Epithelial cell of proximal tubule (primary cell): ENCODE measurements around the gene CDH2. TPM values are rescaled to one million over a fixed set of nuclear protein-coding genes. Genes with fewer than 3 reads are reported as not detected.
A peak's percentile ranks its signal among the peaks of the same experiment; 100 is the strongest.

Experiments
- DNase-seq: peaks from one replicate; pipeline ENCODE4 v3.0.0-alpha.2; 2011; ENCODE audit warnings: low read depth
- H3K4me3 ChIP-seq: 2 replicates; pipeline ENCODE4 v1.5.1; 2011; ENCODE audit warnings: low read depth, mild to moderate bottlenecking, low read length
- CTCF ChIP-seq: conservative IDR thresholded peaks from 2 replicates; pipeline ENCODE4 v1.5.1; 2012; ENCODE audit warnings: low read depth, mild to moderate bottlenecking, low read length
- total RNA-seq: library from RNA; depleted of rRNA; stranded (reverse); fragments of >200 nt; gene quantifications from 2 replicates; pipeline ENCODE4 v1.2.3, GENCODE V29; 2015

Gene CDH2
- total RNA-seq, 1 donor from 2014 or later, result 74.5 TPM

GRCh38 chr18:28178720-28179119, 1.8 kb upstream of the CDH2 start:
- DNase-seq, result no peak
- H3K4me3 ChIP-seq, result peak overlapping the region; percentile 74
- TF ChIP-seq CTCF, result no peak

- H3K4me3 ChIP-seq, result peak overlapping the region; percentile 90
- TF ChIP-seq CTCF, result peak; percentile 21
- no peak for DNase-seq
Measured at GRCh38 chr18:28177828-28178635, 1.1 kb upstream of the CDH2 start.

GRCh38 chr18:28176698-28176947, 307 bp downstream of the CDH2 start:
- H3K4me3 ChIP-seq, result peak overlapping the region; percentile 90
- TF ChIP-seq CTCF, result no peak
- DNase-seq, result no peak

GRCh38 chr18:28175930-28176697, 816 bp downstream of the CDH2 start:
- no peak for DNase-seq
- TF ChIP-seq CTCF, result no peak

GRCh38 chr18:28175150-28175929, 1.6 kb downstream of the CDH2 start:
- peak overlapping the region; percentile 90 for H3K4me3 ChIP-seq
- no peak for DNase-seq
- no peak for TF ChIP-seq CTCF

More at GRCh38 chr18:28175930-28176697, 816 bp downstream of the CDH2 start:
- peak overlapping the region; percentile 90 for H3K4me3 ChIP-seq

GRCh38 chr18:28174181-28174905, 2.6 kb downstream of the CDH2 start:
- peak overlapping the region; percentile 90 for H3K4me3 ChIP-seq
- TF ChIP-seq CTCF, result no peak

More at GRCh38 chr18:28174181-28174905, 2.6 kb downstream of the CDH2 start:
- DNase-seq, result no peak
